D721Med (cell line): Measurements from ENCODE around the gene RND1.

Experiments
- DNase-seq: peaks from one replicate; pipeline ENCODE4 v3.0.0; 2011; ENCODE audit warnings: low spot score; ENCODE audit not compliant: insufficient read length
- FAIRE-seq: peaks from 2 replicates; lab custom pipeline; 2011; peaks lifted over from hg19 to GRCh38; lab: Jason Lieb, UNC
- TF ChIP-seq, protein P1 (sequence below): IDR thresholded peaks from 2 replicates; pipeline ENCODE4 v1.5.1; 2012; ENCODE audit warnings: mild to moderate bottlenecking, control low read depth; ENCODE audit not compliant: insufficient read depth; ENCODE audit errors: missing control alignments

RND1 gene

DNA sequence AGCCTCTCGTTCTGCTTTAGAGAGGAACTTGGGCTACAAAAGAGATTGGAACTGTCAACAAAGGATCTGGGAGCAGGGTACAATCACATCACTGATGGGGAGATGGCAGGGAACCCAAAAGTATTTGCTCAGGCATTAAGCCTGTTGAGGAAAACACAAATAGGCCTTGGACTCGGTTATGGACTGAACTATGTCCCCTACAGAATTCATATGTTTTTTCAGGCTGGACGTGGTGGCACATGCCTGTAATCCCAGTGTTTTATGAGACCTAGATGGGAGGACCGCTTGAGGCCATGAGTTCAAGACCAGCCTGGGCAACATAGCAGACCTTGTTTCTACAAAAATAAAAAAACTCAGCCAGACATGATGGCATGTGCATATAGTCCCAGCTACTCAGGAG, 27.6 kb downstream of the RND1 start:
- no peak for FAIRE-seq
- TF ChIP-seq, protein P1, sequence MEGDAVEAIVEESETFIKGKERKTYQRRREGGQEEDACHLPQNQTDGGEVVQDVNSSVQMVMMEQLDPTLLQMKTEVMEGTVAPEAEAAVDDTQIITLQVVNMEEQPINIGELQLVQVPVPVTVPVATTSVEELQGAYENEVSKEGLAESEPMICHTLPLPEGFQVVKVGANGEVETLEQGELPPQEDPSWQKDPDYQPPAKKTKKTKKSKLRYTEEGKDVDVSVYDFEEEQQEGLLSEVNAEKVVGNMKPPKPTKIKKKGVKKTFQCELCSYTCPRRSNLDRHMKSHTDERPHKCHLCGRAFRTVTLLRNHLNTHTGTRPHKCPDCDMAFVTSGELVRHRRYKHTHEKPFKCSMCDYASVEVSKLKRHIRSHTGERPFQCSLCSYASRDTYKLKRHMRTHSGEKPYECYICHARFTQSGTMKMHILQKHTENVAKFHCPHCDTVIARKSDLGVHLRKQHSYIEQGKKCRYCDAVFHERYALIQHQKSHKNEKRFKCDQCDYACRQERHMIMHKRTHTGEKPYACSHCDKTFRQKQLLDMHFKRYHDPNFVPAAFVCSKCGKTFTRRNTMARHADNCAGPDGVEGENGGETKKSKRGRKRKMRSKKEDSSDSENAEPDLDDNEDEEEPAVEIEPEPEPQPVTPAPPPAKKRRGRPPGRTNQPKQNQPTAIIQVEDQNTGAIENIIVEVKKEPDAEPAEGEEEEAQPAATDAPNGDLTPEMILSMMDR, result no peak
- no peak for DNase-seq

GRCh38 chr12:48832321-48833060, 33.2 kb downstream of the RND1 start:
- TF ChIP-seq, protein P1, result no peak
- DNase-seq, result no peak
- FAIRE-seq, result no peak

- TF ChIP-seq, protein P1, result no peak
- DNase-seq (no peak), FAIRE-seq (no peak)
These were observed 34.4 kb downstream of the RND1 start for GRCh38 chr12:48831257-48831656.

- TF ChIP-seq, protein P1, result no peak
- FAIRE-seq (no peak), DNase-seq (no peak)
These were observed 36.7 kb downstream of the RND1 start for GRCh38 chr12:48828841-48829575.

DNA sequence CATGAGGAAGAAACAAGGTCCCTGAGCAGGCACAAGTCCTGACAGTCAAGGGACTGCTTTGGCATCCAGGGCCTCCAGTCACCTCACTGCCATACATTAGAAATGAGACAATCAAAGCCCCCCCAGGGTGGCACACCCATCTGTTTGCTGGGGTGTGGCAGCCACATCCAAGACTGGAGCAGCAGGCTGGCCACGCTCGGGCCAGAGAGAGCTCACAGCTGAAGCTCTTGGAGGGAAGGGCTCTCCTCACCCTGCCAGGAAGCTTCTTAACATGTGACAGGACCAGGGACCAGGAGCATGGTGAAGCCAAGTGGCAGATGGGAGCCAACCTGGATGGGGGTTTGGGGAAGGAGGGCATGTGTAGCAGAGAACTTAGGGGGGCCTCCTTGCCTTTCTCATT, 37.4 kb downstream of the RND1 start:
- DNase-seq (no peak), FAIRE-seq (no peak)
- TF ChIP-seq, protein P1, result no peak

DNA sequence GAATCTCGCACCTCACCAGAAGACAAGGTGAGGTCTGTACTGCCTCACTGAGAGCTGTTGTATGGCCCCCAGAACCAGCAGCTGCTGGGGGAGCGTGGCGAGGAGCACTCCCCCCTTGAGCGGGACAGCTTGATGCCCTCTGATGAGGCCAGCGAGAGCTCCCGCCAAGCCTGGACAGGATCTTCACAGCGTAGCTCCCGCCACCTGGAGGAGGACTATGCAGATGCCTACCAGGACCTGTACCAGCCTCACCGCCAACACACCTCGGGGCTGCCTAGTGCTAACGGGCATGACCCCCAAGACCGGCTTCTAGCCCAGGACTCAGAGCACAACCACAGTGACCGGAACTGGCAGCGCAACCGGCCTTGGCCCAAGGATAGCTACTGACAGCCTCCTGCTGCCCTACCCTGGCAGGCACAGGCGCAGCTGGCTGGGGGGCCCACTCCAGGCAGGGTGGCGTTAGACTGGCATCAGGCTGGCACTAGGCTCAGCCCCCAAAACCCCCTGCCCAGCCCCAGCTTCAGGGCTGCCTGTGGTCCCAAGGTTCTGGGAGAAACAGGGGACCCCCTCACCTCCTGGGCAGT, 38.1 kb downstream of the RND1 start:
- TF ChIP-seq, protein P1, result no peak
- FAIRE-seq (no peak), DNase-seq (no peak)

DNA sequence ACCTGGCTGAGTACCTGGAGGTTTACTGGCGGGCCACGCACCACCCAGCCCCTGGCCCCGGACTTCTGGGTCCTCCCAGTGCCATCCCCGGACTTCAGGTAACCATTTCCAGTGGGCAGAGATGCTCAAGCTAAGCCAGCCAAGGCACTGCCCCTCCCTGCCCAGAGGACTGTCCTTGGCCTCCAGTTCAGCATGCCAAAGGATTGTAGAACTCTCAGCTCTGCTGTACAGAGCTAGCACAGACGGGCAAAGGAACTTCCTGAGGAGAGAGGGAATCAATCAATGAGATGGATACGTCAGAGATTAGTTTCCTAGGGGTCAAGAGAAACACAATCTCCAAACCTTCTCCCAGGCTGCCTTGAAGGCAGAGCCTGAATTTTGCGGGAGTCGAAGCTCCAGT, 38.6 kb downstream of the RND1 start:
- FAIRE-seq (no peak), DNase-seq (no peak)
- TF ChIP-seq, protein P1, result no peak
